Measurements from ENCODE around the gene PER2.

GRCh38 chr2:238331916-238332315 lies 43.5 kb upstream of the PER2 start:
- TF ChIP-seq CTCF (IDR thresholded peaks at IDR 0.05) (no peak), POLR2A (IDR thresholded peaks at IDR 0.05) (no peak)
